Heart left ventricle (tissue), 16 donors: Measurements from ENCODE around the gene ATP8A1. TPM values are rescaled to one million over a fixed set of nuclear protein-coding genes. Genes with fewer than 3 reads are reported as not detected.

ENCODE experiments used
- ATAC-seq, 4 donors: fragments of 200-7000 bp; cut with Tn5 transposase; one replicate each; pipeline ENCODE4 v1.9.1; 2020 to 2022; ENCODE audit warnings: moderate library complexity in 4 of 4, mild to moderate bottlenecking in 3 of 4, moderate number of reproducible peaks in 1 of 4
- DNase-seq, 5 donors: peaks; one replicate each; pipeline ENCODE4 v3.0.0-alpha.2; 2020
- H3K27ac ChIP-seq, 12 donors: fragments of 200-600 bp; sonication (generic) in 4 of 12; one replicate each; pipeline versions ENCODE4 v1.5.0 to v1.8.0; 2016 to 2022; ENCODE audit warnings: mild to moderate bottlenecking in 2 of 12
- H3K27me3 ChIP-seq, 9 donors: fragments of 200-600 bp; sonication (generic) in 2 of 9; one replicate each; pipeline versions ENCODE4 v1.5.1 to v1.8.0; 2016 to 2022; ENCODE audit warnings: mild to moderate bottlenecking in 3 of 9
- H3K36me3 ChIP-seq, 9 donors: fragments of 200-600 bp; sonication (generic) in 2 of 9; one replicate each; pipeline versions ENCODE4 v1.5.0 to v1.8.0; 2018 to 2022; ENCODE audit warnings: mild to moderate bottlenecking in 2 of 9
- H3K4me1 ChIP-seq, 12 donors: fragments of 200-600 bp; sonication (generic) in 4 of 12; one replicate each; pipeline versions ENCODE4 v1.5.0 to v1.8.0; 2016 to 2022; ENCODE audit warnings: mild to moderate bottlenecking in 3 of 12
- H3K4me3 ChIP-seq, 12 donors: fragments of 200-600 bp; sonication (generic) in 4 of 12; one replicate each; pipeline versions ENCODE4 v1.5.0 to v1.8.0; 2017 to 2022; ENCODE audit warnings: mild to moderate bottlenecking in 9 of 12, moderate library complexity in 4 of 12
- H3K9me3 ChIP-seq, 12 donors: fragments of 200-600 bp; sonication (generic) in 4 of 12; one replicate each; pipeline versions ENCODE4 v1.5.0 to v1.8.0; 2016 to 2022; ENCODE audit warnings: mild to moderate bottlenecking in 1 of 12
- POLR2A ChIP-seq, 2 donors: fragments of 450-650 bp; IDR thresholded peaks; one replicate each; pipeline ENCODE4 v1.6.1; 2017; ENCODE audit warnings: antibody characterized with exemption in 2 of 2, mild to moderate bottlenecking in 2 of 2, moderate library complexity in 2 of 2
- WGBS, 4 donors: extraction: QIAGEN DNeasy Blood & Tissue Kit in 2 of 4; methylation state at CpG; one replicate each; pipeline versions ENCODE4 v1.1.5 to v1.1.7; 2013 to 2018; 5-methylcytosine and 5-hydroxymethylcytosine counted together
- intact Hi-C, 10 donors: fragments of 100-400 bp; cut with DNase I; formaldehyde crosslinking; loops; one replicate each; pipeline versions ENCODE4 v1.11.1 to v1.14.2; 2022
- polyA plus RNA-seq, 2 donors: library from polyadenylated mRNA; stranded (reverse); fragments of 200-250 nt; gene quantifications; one replicate each; pipeline ENCODE4 v1.2.3, GENCODE V29; 2013
- total RNA-seq, 9 donors: library from RNA; depleted of rRNA in 2 of 9; stranded (reverse); fragments of >200 nt in 2 of 9; fragmentation: NEBNext Ultra II Directional in 3 of 9; extraction: Animal tissue kit (Norgen Biotek cat#: 25700) in 3 of 9; gene quantifications; one replicate each; pipeline versions ENCODE4 v1.1.0 to v1.2.4, GENCODE V29; 2016 to 2023
- TF ChIP-seq, protein P1 (sequence below), 12 donors: fragments of 200-600 bp; sonication (generic) in 4 of 12; IDR thresholded peaks; one replicate each; pipeline versions ENCODE4 v1.5.0 to v1.8.0; 2018 to 2022; ENCODE audit warnings: antibody characterized with exemption in 12 of 12, mild to moderate bottlenecking in 5 of 12
- donor health status: ischemic (EF 13 %, LVEDD 7.1; RV severe dilation, severe dysfunction).
- donor health status: healthy with polysubstance abuse.
- donor health status: DM: no; HTN: yes; CAD: no.
- donor health status: DM: no; HTN: no; CAD: no.
- donor health status: ischemic (EF 25% LVEDD 6.9; RV normal size, moderate dysfunction).
- donor health status: ischemic (EF 25% LVEDD 5.7; RV mildly dilated, moderate dysfunction).
- donor health status: healthy.
- donor health status: DM: yes; HTN: yes; CAD: no.
- donor health status: ischemic (EF 35%, LVEDD 5.7; RV mildly dilated, moderate dysfunction).
- donor health status: nonischemic (EF 11% LVEDD 7.7; RV severe dilation, severe dysfunction).
- donor health status: DM: yes; HTN: yes; CAD: no.
- donor health status: PGD.
- donor health status: ischemic (EF 29% LVEDD 5.4; RV normal size, mild dysfunction).
- donor health status: nonischemic (EF 23%, LVEDD 6.1; RV moderate dilation, normal function).

ATP8A1 gene
- total and polyA plus RNA-seq, 11 donors = 4.6 to 29.7 (median 16.2) TPM

DNA sequence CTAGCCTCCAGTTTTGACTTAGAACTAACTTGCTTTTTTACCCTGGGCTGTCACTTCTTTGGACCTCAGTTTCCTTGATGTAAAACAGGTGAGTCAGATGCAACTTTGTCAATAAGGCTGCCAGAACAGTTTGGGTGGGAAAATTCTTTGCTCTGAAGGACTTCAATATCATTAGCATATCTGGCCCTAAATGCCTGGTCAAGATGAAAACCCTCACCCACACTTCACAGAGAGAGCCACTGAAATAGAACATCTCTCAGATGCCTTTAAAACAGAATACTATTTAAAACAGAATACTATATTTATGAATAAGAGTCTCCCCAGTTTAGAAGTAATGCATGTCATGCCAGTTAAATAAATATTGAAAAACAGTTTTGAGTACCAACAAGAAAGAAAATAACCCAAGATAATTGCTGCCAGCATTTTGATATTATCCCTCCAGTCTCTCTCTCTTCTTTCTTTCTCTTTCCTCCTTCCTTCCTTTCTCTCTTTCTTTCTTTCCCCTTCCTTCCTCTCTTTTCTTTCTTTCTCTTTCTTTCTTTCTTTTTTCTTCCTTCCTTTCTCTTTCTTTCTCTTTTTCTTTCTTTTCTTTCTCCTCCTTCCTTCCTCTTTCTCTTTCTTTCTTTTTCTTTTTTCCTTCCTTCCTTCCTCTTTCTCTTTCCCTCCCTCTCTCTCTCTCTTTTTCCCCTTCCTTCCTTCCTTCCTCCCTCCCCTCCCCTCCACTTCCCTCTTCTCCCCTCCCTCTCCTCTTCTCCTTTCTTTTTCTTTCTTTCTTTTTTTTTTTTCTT is 292.4 kb downstream of the ATP8A1 start:
- H3K9me3 ChIP-seq = peaks cover 0 to 7% (median 0%) of the 10 kb centered on the region in 12 donors
- H3K27ac ChIP-seq = no peak overlapping the region
- no peak for ATAC-seq
- H3K27me3 ChIP-seq = no peaks in the 10 kb centered on the region
- no peaks in the 10 kb centered on the region for H3K36me3 ChIP-seq
- H3K4me1 ChIP-seq = peaks cover 0 to 8% (median 0%) of the 10 kb centered on the region in 12 donors
- intact Hi-C loops = loop anchor here in 3 of 10 donors (10.0 kb wide), 1 partner anchor 80 kb away; no protein-coding TSS in a partner anchor
- H3K4me3 ChIP-seq = no peak overlapping the region
- no peak for TF ChIP-seq POLR2A (IDR thresholded peaks at IDR 0.05)
- TF ChIP-seq, protein P1, sequence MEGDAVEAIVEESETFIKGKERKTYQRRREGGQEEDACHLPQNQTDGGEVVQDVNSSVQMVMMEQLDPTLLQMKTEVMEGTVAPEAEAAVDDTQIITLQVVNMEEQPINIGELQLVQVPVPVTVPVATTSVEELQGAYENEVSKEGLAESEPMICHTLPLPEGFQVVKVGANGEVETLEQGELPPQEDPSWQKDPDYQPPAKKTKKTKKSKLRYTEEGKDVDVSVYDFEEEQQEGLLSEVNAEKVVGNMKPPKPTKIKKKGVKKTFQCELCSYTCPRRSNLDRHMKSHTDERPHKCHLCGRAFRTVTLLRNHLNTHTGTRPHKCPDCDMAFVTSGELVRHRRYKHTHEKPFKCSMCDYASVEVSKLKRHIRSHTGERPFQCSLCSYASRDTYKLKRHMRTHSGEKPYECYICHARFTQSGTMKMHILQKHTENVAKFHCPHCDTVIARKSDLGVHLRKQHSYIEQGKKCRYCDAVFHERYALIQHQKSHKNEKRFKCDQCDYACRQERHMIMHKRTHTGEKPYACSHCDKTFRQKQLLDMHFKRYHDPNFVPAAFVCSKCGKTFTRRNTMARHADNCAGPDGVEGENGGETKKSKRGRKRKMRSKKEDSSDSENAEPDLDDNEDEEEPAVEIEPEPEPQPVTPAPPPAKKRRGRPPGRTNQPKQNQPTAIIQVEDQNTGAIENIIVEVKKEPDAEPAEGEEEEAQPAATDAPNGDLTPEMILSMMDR (IDR thresholded peaks at IDR 0.05) = no peak
- no peak for DNase-seq

- Histone ChIP-seq H3K4me1 (peaks cover 0 to 8% (median 0%) of the 10 kb centered on the region in 12 donors), H3K4me3 (no peak overlapping the region), H3K27ac (no peak overlapping the region), H3K36me3 (no peaks in the 10 kb centered on the region), H3K27me3 (no peaks in the 10 kb centered on the region), H3K9me3 (peaks cover 0 to 7% (median 0%) of the 10 kb centered on the region in 12 donors)
- 87 to 95% (median 90%) methylated on average over 3 of the region's 3 CpGs for WGBS, 4 donors
- DNase-seq = no peak
- TF ChIP-seq, protein P1 (IDR thresholded peaks at IDR 0.05) = no peak
- TF ChIP-seq POLR2A (IDR thresholded peaks at IDR 0.05) = no peak
- intact Hi-C loops = loop anchor here in 3 of 10 donors (10.0 kb wide), 1 partner anchor 79 kb away; no protein-coding TSS in a partner anchor
- ATAC-seq = no peak
Measured at GRCh38 chr4:42363614-42364013, 293.3 kb downstream of the ATP8A1 start.

GRCh38 chr4:42362591-42362990 is 294.3 kb downstream of the ATP8A1 start:
- no peaks in the 10 kb centered on the region for H3K36me3 ChIP-seq
- no peak for DNase-seq
- 78 to 88% (median 80%) methylated on average over 3 of the region's 3 CpGs for WGBS, 4 donors
- H3K9me3 ChIP-seq = peaks cover 0 to 7% (median 0%) of the 10 kb centered on the region in 12 donors
- H3K4me1 ChIP-seq = peaks cover 0 to 8% (median 0%) of the 10 kb centered on the region in 12 donors
- intact Hi-C loops = loop anchor here in 3 of 10 donors (10.0 kb wide), 1 partner anchor 78 kb away; no protein-coding TSS in a partner anchor
- H3K27ac ChIP-seq = no peak overlapping the region
- no peak for TF ChIP-seq POLR2A (IDR thresholded peaks at IDR 0.05)
- TF ChIP-seq, protein P1 (IDR thresholded peaks at IDR 0.05) = no peak
- H3K4me3 ChIP-seq = no peak overlapping the region
- H3K27me3 ChIP-seq = no peaks in the 10 kb centered on the region
- ATAC-seq = no peak

GRCh38 chr4:42361456-42361855 is 295.4 kb downstream of the ATP8A1 start:
- peaks cover 0 to 7% (median 0%) of the 10 kb centered on the region in 12 donors for H3K9me3 ChIP-seq
- H3K4me1 ChIP-seq = peaks cover 0 to 8% (median 0%) of the 10 kb centered on the region in 12 donors
- no peak for DNase-seq
- no peaks in the 10 kb centered on the region for H3K36me3 ChIP-seq
- H3K4me3 ChIP-seq = no peak overlapping the region
- no peaks in the 10 kb centered on the region for H3K27me3 ChIP-seq
- 73 to 82% (median 77%) methylated on average over 7 to 8 of the region's 8 CpGs for WGBS, 4 donors
- H3K27ac ChIP-seq = no peak overlapping the region
- intact Hi-C loops = loop anchor here in 3 of 10 donors (10.0 kb wide), 1 partner anchor 77 kb away; no protein-coding TSS in a partner anchor
- no peak for ATAC-seq
- TF ChIP-seq, protein P1 (IDR thresholded peaks at IDR 0.05) = no peak
- no peak for TF ChIP-seq POLR2A (IDR thresholded peaks at IDR 0.05)
